AG08396 (cell line): Measurements from ENCODE around the gene NKX1-1.

Source experiments
- DNase-seq: peaks from one replicate; pipeline ENCODE4 v3.0.0; 2012; ENCODE audit warnings: low spot score, mixed read lengths

Gene NKX1-1

GRCh38 chr4:1385373-1386340 is 20.6 kb downstream of the NKX1-1 start:
- no peak for DNase-seq

GRCh38 chr4:1384675-1385372 is 21.4 kb downstream of the NKX1-1 start:
- no peak for DNase-seq

- DNase-seq, result no peak
These were observed 22.3 kb downstream of the NKX1-1 start for GRCh38 chr4:1383728-1384591.

- DNase-seq, result no peak
These were observed 23.2 kb downstream of the NKX1-1 start for GRCh38 chr4:1382776-1383727.

GRCh38 chr4:1381944-1382541 is 24.2 kb downstream of the NKX1-1 start:
- DNase-seq, result no peak

- DNase-seq, result no peak
These were observed 25.0 kb downstream of the NKX1-1 start for GRCh38 chr4:1381181-1381621.

- no peak for DNase-seq
These were observed 25.7 kb downstream of the NKX1-1 start for GRCh38 chr4:1380368-1381151.

GRCh38 chr4:1379801-1380331 is 26.4 kb downstream of the NKX1-1 start:
- no peak for DNase-seq

GRCh38 chr4:1379351-1379781 is 26.9 kb downstream of the NKX1-1 start:
- no peak for DNase-seq

GRCh38 chr4:1378559-1379231 is 27.5 kb downstream of the NKX1-1 start:
- DNase-seq, result no peak

- no peak for DNase-seq
These were observed 28.5 kb downstream of the NKX1-1 start for GRCh38 chr4:1377606-1378261.

- no peak for DNase-seq
These were observed 29.2 kb downstream of the NKX1-1 start for GRCh38 chr4:1376841-1377605.

GRCh38 chr4:1376391-1376840 is 29.8 kb downstream of the NKX1-1 start:
- DNase-seq, result no peak

- no peak for DNase-seq
These were observed 30.4 kb downstream of the NKX1-1 start for GRCh38 chr4:1375761-1376322.

GRCh38 chr4:1375051-1375721 is 31.1 kb downstream of the NKX1-1 start:
- DNase-seq, result no peak

GRCh38 chr4:1374706-1375045 is 31.6 kb downstream of the NKX1-1 start:
- no peak for DNase-seq
